ENCODE measurements around the gene STAT5B.
"Not testable (repeated sequence)": the region's sequence is repeated elsewhere in the genome, so short reads cannot be mapped to it uniquely, and the experiment has no call there.

STAT5B gene

DNA sequence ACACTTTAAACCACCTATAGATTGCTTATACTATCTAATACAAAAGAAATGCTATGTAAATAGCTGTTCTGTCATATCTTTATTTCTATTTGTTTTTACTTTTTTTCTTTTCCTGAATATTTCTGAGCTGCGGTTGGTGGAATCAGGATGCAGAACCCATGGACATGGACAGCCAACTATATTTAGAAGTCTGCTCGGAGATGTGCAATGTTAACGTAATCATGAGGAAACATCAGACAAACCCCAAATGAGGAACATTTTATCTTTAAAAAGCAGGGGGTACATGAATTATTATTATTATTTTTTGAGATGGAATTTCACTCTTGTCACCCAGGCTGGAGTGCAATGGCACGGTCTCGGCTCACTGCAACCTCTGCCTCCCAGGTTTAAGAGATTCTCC lies 50.5 kb downstream of the STAT5B start:
- no peak for DNase-seq

DNA sequence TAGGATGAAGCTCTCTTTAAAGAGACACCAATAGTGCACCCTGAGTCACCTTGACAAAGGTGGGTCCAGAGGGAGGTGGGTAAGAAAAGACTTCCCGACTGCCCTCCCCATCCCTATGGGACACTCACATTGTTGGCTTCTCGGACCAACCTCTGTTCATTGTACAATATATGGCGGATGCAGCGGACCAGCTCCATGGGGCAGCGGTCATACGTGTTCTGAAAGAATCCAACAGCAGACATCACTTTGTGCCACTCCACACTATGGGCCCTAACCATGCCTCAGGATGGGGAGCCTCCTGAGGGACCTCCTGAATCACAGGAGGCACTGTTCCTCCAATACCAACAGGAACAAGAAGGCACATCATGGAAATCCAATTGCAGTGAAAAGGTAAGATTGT lies 51.5 kb downstream of the STAT5B start:
- DNase-seq: no peak

- DNase-seq: peak; percentile 59
Measured at GRCh38 chr17:42221886-42222745, 54.1 kb downstream of the STAT5B start.

DNA sequence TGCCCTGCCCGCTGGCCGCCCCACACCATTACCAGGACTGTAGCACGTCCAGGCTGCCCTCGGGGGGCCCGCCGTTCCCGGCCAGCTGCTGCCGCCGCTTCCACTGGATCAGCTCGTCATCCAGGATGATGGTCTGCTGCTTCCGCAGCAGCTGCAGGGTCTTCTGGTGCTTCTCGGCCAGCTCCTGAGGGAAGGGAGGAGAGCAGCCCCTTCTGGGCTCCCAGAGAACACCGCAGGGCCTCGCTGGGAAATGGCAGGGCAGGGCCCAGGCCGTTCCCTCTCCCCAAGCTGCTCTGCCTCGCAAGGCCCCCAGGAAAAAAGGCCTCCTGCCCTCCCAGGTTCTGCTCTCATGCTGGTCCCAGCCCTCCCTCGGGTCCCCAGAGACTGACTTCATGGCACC lies 56.9 kb downstream of the STAT5B start:
- DNase-seq: not testable (repeated sequence)

GRCh38 chr17:42214156-42214555 lies 62.0 kb downstream of the STAT5B start:
- DNase-seq: no peak

GRCh38 chr17:42212382-42212781 lies 63.8 kb downstream of the STAT5B start:
- DNase-seq: no peak

DNA sequence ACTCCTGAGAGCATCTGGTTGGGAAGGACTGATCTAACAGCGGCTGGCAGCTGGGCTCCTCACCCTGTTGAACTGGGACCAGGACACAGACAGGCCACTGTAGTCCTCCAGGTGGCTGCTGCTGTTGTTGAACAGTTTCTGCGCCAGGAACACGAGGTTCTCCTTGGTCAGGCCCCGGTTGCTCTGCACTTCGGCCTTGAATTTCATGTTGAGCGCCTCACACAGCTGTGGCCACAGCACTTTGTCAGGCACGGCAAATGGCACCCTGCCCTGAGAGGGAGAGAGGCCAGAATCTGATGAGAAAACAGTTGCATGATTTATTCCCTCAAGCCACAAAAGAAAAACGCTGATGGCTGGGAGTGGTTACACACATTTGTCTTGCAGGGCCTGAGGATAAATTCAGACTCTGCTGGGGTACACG lies 64.3 kb downstream of the STAT5B start:
- not testable (repeated sequence) for DNase-seq

DNA sequence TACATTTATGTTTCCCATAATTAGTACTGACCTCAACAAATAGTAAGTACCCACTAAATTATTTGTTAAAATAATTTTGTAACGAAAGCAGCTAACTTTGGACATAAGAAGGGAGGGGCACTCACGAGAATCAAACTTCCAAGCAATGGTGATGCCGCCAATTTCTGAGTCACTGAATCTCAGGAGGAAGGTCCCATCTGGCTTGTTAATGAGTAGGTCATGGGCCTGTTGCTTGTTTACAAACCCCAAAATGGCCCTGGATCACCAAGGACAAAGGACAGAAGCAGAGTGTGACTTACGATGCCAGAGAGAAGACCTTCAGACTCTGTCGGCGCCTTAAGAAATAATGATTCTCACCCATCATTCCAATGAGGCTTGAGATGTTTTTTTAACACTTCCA lies 66.1 kb downstream of the STAT5B start:
- no peak for DNase-seq

DNA sequence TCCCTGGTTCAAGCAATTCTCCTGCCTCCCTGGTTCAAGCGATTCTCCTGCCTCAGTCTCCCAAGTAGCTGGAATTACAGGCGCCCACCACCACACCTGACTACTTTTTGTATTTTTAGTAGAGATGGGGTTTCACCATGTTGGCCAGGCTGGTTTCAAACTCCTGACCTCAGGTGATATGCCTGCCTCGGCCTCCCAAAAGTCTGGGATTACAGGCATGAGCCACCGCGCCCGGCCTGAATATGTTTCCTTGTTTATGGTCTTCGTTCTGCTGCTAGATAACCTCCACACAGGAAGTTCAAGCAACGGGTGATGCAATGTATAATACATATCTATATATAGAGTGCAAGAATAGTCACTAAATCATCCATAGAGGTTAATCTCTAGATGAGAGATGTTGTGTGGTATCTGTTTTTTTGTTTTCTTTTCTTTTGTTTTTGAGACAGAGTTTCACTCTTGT lies 70.0 kb downstream of the STAT5B start:
- not testable (repeated sequence) for DNase-seq

GRCh38 chr17:42203354-42203753 lies 72.8 kb downstream of the STAT5B start:
- DNase-seq: no peak

- no peak for DNase-seq
Measured at GRCh38 chr17:42202696-42203095, 73.5 kb downstream of the STAT5B start.

GRCh38 chr17:42202159-42202558 lies 74.0 kb downstream of the STAT5B start:
- DNase-seq: no peak

- DNase-seq: no peak
Measured at GRCh38 chr17:42201458-42201772, 74.8 kb downstream of the STAT5B start.

- DNase-seq: no peak
Measured at GRCh38 chr17:42200706-42201457, 75.3 kb downstream of the STAT5B start.

- no peak for DNase-seq
Measured at GRCh38 chr17:42199416-42200011, 76.7 kb downstream of the STAT5B start.

GRCh38 chr17:42198897-42199296 lies 77.3 kb downstream of the STAT5B start:
- DNase-seq: no peak

- DNase-seq: no peak
Measured at GRCh38 chr17:42197564-42198156, 78.5 kb downstream of the STAT5B start.

DNA sequence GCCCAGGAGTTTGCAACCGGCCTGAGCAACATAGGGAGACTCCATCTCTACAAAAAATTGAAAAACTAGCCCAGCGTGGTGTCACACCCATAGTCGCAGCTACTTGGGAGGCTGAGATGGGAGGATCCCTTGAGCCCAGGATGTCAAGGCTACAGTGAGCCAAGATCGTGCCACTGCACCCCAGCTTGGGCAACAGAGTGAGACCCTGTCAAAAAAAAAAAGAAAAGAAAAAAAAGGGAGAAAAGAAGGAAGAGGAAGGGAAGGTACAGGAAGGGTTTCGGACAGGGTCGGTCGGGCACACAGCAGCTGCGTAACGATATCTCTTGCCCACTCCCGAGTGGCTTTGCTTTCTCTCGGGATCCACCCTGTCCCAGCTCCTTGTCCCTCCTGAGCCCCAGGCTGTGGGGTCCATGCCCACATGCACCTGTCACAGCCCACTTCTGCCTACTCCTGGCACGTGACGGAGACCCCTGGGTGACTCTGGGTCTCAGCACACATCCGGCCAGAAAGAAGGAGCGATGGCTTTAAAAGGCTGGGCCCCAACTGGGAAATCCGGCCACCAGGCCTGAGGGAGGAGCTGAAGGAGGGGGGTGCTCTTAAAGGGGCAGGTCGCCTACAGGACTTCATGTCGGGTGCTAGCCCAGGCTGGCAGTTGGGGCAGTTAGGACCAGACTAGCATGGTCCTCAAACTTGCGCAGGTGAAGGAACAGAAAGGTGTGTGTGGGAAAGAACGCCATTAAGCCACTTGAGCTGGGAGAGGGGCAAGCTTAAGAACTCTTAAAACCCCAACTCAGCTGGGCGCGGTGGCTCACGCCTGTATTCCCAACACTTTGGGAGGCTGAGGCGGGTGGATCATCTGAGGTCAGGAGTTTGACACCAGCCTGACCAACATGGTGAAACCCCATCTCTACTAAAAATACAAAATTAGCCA lies 82.0 kb downstream of the STAT5B start, which contains the start of gene GHDC:
GHDC (minus strand) TSS at position 526 of the 931 bp plus-strand sequence. CDS start 913 bp downstream, outside the sequence.
- DNase-seq: peak; percentile 91

- DNase-seq: no peak
Measured at GRCh38 chr17:42193216-42193968, 82.8 kb downstream of the STAT5B start.

DNA sequence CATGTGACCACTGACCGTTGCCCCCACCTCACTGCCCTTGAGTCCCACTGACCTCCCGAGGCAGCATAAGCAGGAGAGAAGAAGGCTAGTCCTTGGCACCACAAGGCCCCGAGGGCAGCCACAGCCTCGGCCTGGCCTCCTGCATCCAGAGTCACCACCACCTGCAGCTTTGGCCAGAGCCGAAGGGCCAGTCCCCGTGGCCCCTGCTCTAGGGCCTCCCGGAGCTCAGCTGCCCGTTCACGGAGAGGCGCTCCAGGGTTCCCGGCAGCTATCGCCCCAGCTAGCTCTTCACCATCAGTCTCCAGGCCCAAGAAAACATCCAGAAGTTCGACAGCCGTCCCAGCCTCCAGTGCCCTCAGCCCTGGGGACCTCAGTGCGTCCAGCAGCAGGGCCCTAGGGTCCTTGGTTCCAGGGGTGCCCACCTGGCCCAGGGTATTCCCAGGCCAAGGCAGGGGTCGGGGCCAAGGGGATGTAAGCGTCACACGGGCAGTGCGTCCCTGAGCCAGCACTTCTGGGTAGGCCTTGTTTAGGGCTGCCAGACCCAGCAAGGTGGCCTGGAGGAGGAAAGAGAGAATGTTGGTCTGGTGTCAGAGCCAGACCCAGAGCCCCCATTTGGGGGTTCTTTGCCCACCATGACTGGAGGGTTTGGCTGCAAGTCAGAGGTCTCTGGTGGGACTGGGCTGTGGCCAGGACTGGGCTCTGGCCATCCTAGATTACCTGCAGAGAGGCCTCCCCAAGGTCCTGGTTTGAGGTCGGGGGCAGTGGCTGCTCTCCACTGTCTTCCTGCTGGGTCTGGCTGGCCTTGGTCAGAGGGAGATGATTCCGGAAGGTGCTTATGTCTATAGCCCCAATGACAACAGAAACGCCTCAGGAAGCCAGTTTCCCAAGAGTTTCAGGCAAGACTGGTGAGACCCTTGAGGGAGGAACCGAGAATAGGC lies 83.7 kb downstream of the STAT5B start:
- no peak for DNase-seq

Data from activated CD4-positive, alpha-beta T cell treated with anti-CD3 and anti-CD28 coated beads, Interleukin-2, Interleukin-6, amounts not matched to agents 100 ng/mL and 50 ng/mL, durations not matched to agents 16 hours and 8 hours (primary cell).